Psoas muscle (tissue), 8 donors: Measurements from ENCODE around the gene SIGLEC11. TPM values are rescaled to one million over a fixed set of nuclear protein-coding genes. Genes with fewer than 3 reads are reported as not detected.

ENCODE experiments used
- ATAC-seq, 4 donors: fragments of 200-7000 bp; cut with Tn5 transposase; one replicate each; pipeline ENCODE4 v1.9.1; 2020; ENCODE audit warnings: moderate library complexity in 3 of 4, mild to moderate bottlenecking in 2 of 4
- DNase-seq, 2 donors: peaks; one replicate each; pipeline ENCODE4 v3.0.0-alpha.2; 2020
- H3K27ac ChIP-seq: fragments of 200-600 bp; one replicate; pipeline ENCODE4 v1.8.0; 2022
- H3K27me3 ChIP-seq, 3 donors: fragments of 200-600 bp in 1 of 3; one replicate each; pipeline versions ENCODE4 v1.6.1 to v1.8.0; 2013 to 2022; ENCODE audit warnings: low read length in 2 of 3, mild to moderate bottlenecking in 2 of 3, moderate library complexity in 1 of 3; ENCODE audit not compliant: insufficient read depth in 3 of 3
- H3K36me3 ChIP-seq, 2 donors: fragments of 200-600 bp in 1 of 2; one replicate each; pipeline versions ENCODE4 v1.6.1 to v1.8.0; 2013 to 2022; ENCODE audit warnings: low read depth in 1 of 2, mild to moderate bottlenecking in 1 of 2, moderate library complexity in 1 of 2; ENCODE audit not compliant: insufficient read depth in 1 of 2
- H3K4me1 ChIP-seq: fragments of 200-600 bp; one replicate; pipeline ENCODE4 v1.8.0; 2022
- H3K4me3 ChIP-seq: fragments of 200-600 bp; one replicate; pipeline ENCODE4 v1.8.0; 2022; ENCODE audit warnings: mild to moderate bottlenecking
- H3K9me3 ChIP-seq: fragments of 200-600 bp; one replicate; pipeline ENCODE4 v1.8.0; 2022
- CTCF ChIP-seq: fragments of 200-600 bp; IDR thresholded peaks from one replicate; pipeline ENCODE4 v1.8.0; 2022; ENCODE audit warnings: antibody characterized with exemption
- WGBS, 3 donors: extraction: QIAGEN DNeasy Blood & Tissue Kit; methylation state at CpG; one replicate each; pipeline versions ENCODE4 v1.1.6 to v1.1.7; 2013; 5-methylcytosine and 5-hydroxymethylcytosine counted together
- intact Hi-C, 2 donors: fragments of 100-400 bp; cut with DNase I; formaldehyde crosslinking; loops; one replicate each; pipeline versions ENCODE4 v1.11.0 to v1.14.2; 2022
- polyA plus RNA-seq, 3 donors: library from polyadenylated mRNA; stranded (reverse); fragments of 200-250 nt; gene quantifications; one replicate each; pipeline ENCODE4 v1.2.3, GENCODE V29; 2013
- total RNA-seq, 4 donors: library from RNA; stranded (reverse); fragmentation: NEBNext Ultra II Directional in 2 of 4; extraction: Animal tissue kit (Norgen Biotek cat#: 25700) in 2 of 4; gene quantifications; one replicate each; pipeline versions ENCODE4 v1.2.1 to v1.2.4, GENCODE V29; 2021 to 2023
- donor health status: healthy with polysubstance abuse.
- donor health status: DM: no; HTN: no; CAD: no; lungs with moderate emphysema.
- donor health status: Bipolar disorder and iron deficiency.
- donor health status: healthy.
- donor health status: DM: yes; HTN: yes; CAD: no.
- donor health status: DM: no; HTN: no; CAD: no.
- donor health status: DM: no; HTN: no; CAD: no.
- donor health status: DM: yes; HTN: yes; CAD: no.

The SIGLEC11 gene
- total and polyA plus RNA-seq, 7 donors = 0.13 to 0.38 (median 0.29) TPM; not detected in 1

GRCh38 chr19:49916839-49917733 lies 43.9 kb downstream of the SIGLEC11 start:
- WGBS, 3 donors = 73 to 83% (median 77%) methylated on average over 21 of the region's 21 CpGs
- H3K9me3 ChIP-seq = no peaks in the 10 kb centered on the region
- H3K4me1 ChIP-seq = no peaks in the 10 kb centered on the region
- DNase-seq = no peak
- no peak for TF ChIP-seq CTCF
- intact Hi-C loops = no loop called here
- no peak overlapping the region for H3K27ac ChIP-seq
- no peak overlapping the region for H3K4me3 ChIP-seq
- no peaks in the 10 kb centered on the region for H3K27me3 ChIP-seq
- H3K36me3 ChIP-seq = peaks cover 0 to 50% of the 10 kb centered on the region in 2 donors
- ATAC-seq = peak; percentile 27 to 34 (median 32)

GRCh38 chr19:49915271-49915670 lies 45.7 kb downstream of the SIGLEC11 start:
- no peak for TF ChIP-seq CTCF
- DNase-seq (no peak), ATAC-seq (no peak)
- intact Hi-C loops = no loop called here
- WGBS, 3 donors = 97 to 99% (median 97%) methylated on average over 6 of the region's 6 CpGs
- H3K4me1 ChIP-seq = no peaks in the 10 kb centered on the region
- no peak overlapping the region for H3K4me3 ChIP-seq
- H3K36me3 ChIP-seq = peaks cover 0 to 58% of the 10 kb centered on the region in 2 donors
- H3K27ac ChIP-seq = no peak overlapping the region
- H3K9me3 ChIP-seq = no peaks in the 10 kb centered on the region
- no peaks in the 10 kb centered on the region for H3K27me3 ChIP-seq

- WGBS, 3 donors = 79 to 81% (median 80%) methylated on average over 10 of the region's 10 CpGs
- H3K4me1 ChIP-seq = no peaks in the 10 kb centered on the region
- DNase-seq (no peak), ATAC-seq (no peak)
- intact Hi-C loops = no loop called here
- H3K4me3 ChIP-seq = no peak overlapping the region
- peaks cover 0 to 69% of the 10 kb centered on the region in 2 donors for H3K36me3 ChIP-seq
- TF ChIP-seq CTCF = no peak
- no peaks in the 10 kb centered on the region for H3K27me3 ChIP-seq
- no peaks in the 10 kb centered on the region for H3K9me3 ChIP-seq
- H3K27ac ChIP-seq = no peak overlapping the region
Measured at GRCh38 chr19:49913720-49914119, 47.3 kb downstream of the SIGLEC11 start.

- Histone ChIP-seq H3K27me3 (no peaks in the 10 kb centered on the region), H3K4me3 (no peak overlapping the region), H3K27ac (no peak overlapping the region), H3K36me3 (peaks cover 0 to 71% of the 10 kb centered on the region in 2 donors), H3K4me1 (no peaks in the 10 kb centered on the region), H3K9me3 (no peaks in the 10 kb centered on the region)
- no peak for ATAC-seq
- WGBS, 3 donors = 85 to 87% (median 86%) methylated on average over 20 to 21 of the region's 21 CpGs
- DNase-seq = no peak
- intact Hi-C loops = no loop called here
- no peak for TF ChIP-seq CTCF
Measured at GRCh38 chr19:49912965-49913685, 47.8 kb downstream of the SIGLEC11 start.
